ENCODE measurements around the gene GSS. TPM values are rescaled to one million over a fixed set of nuclear protein-coding genes. Genes with fewer than 3 reads are reported as not detected.

The GSS gene
- total RNA-seq, 1 donor from 2014 or later, result 63.9 TPM

DNA sequence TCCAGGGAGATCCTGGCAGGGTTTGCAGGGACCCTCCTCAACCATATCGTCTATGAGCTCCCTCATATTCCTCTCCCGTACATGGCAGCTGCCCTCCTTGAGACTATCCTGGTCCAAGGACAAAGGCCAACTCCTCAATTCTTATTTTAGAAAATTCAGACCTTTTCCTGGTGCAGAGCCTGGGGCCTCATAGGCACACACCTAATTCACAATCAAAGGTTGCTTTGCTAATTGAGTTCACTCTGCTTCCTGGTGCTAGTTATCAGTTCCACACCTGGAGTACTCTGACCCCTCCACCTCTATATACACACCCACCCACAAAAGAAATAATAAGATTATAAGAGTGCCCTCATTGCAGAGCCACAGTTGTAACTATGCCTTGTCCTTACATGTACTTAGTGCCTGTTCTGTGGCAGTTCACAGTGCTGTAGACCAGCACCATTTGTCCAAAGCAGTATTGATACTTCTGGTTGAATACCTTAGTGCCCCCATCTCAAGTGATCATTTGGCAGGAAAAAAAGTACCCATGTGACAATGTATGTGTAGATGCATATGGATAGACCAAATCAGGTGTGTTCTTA is 38.7 kb downstream of the GSS start:
- Mint-ChIP-seq H3K9me3 (no peaks in the 10 kb centered on the region), H3K4me1 (no peaks in the 10 kb centered on the region), H3K4me3 (no peak overlapping the region), H3K27me3 (ENCODE audit: insufficient read depth, low read depth) (no peaks in the 10 kb centered on the region), H3K36me3 (peaks cover 17% of the 10 kb centered on the region), H3K27ac (no peak overlapping the region)
- TF ChIP-seq CTCF (IDR thresholded peaks at IDR 0.05), result no peak
- TF ChIP-seq EZH2 (IDR thresholded peaks at IDR 0.05), result no peak
- TF ChIP-seq EZH2phosphoT487 (IDR thresholded peaks at IDR 0.05), result no peak
- Histone ChIP-seq H3K27me3 (no peaks in the 10 kb centered on the region), H3F3A (ENCODE audit: low read depth) (no peaks in the 10 kb centered on the region), H2AFZ (replicated peaks) (no peak overlapping the region), H3K36me3 (no peaks in the 10 kb centered on the region), H4K20me1 (ENCODE audit: low read depth) (no peaks in the 10 kb centered on the region), H3K27ac (no peak overlapping the region), H3K4me3 (no peak overlapping the region), H3K4me1 (no peaks in the 10 kb centered on the region), H3K79me2 (ENCODE audit: low read depth) (no peaks in the 10 kb centered on the region), H3K4me2 (no peak overlapping the region), H3K9me3 (ENCODE audit: low read depth) (no peaks in the 10 kb centered on the region), H3K9ac (no peak overlapping the region)
- DNase-seq (ENCODE audit: low spot score), result no peak

GRCh38 chr20:34915749-34916455 is 39.7 kb downstream of the GSS start:
- no peak for TF ChIP-seq EZH2 (IDR thresholded peaks at IDR 0.05)
- no peak for TF ChIP-seq CTCF (IDR thresholded peaks at IDR 0.05)
- no peak for TF ChIP-seq EZH2phosphoT487 (IDR thresholded peaks at IDR 0.05)
- H3K36me3 Mint-ChIP-seq, result peaks cover 17% of the 10 kb centered on the region
- no peak overlapping the region for H3K4me2 ChIP-seq
- H3F3A ChIP-seq (ENCODE audit: low read depth), result no peaks in the 10 kb centered on the region
- H3K4me1 ChIP-seq, result no peaks in the 10 kb centered on the region
- no peak overlapping the region for H2AFZ ChIP-seq (replicated peaks)
- no peaks in the 10 kb centered on the region for H3K27me3 ChIP-seq
- H4K20me1 ChIP-seq (ENCODE audit: low read depth), result no peaks in the 10 kb centered on the region
- no peaks in the 10 kb centered on the region for H3K4me1 Mint-ChIP-seq
- no peak overlapping the region for H3K4me3 Mint-ChIP-seq
- H3K36me3 ChIP-seq, result no peaks in the 10 kb centered on the region
- no peak overlapping the region for H3K27ac Mint-ChIP-seq
- DNase-seq (ENCODE audit: low spot score), result no peak
- H3K79me2 ChIP-seq (ENCODE audit: low read depth), result no peaks in the 10 kb centered on the region
- no peak overlapping the region for H3K4me3 ChIP-seq
- H3K9ac ChIP-seq, result no peak overlapping the region
- H3K9me3 Mint-ChIP-seq, result no peaks in the 10 kb centered on the region
- H3K27ac ChIP-seq, result no peak overlapping the region
- peaks cover 3% of the 10 kb centered on the region for H3K27me3 Mint-ChIP-seq (ENCODE audit: insufficient read depth, low read depth)
- no peaks in the 10 kb centered on the region for H3K9me3 ChIP-seq (ENCODE audit: low read depth)

DNA sequence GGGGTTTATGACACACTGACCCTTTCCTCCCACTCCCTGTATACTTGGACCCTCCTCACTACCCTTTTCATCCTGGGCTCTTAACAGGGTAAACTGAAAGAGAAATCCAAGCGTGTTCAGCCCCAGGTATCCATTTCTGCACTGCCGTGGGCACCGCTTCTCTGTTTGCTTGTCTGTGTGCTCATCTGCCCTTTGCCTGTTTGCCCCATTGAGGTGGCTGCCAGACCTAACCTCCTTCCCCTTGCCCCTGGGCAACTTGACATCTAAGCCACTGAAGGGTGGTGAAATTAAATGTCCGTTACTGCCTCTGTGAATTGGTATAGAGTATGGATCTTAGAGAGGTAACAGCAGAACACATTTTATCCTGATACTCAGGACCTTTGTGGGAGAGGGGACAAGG is 40.5 kb downstream of the GSS start:
- H3K9me3 ChIP-seq (ENCODE audit: low read depth), result no peaks in the 10 kb centered on the region
- no peak overlapping the region for H3K4me3 Mint-ChIP-seq
- no peaks in the 10 kb centered on the region for H3K79me2 ChIP-seq (ENCODE audit: low read depth)
- no peaks in the 10 kb centered on the region for H3K36me3 ChIP-seq
- no peak for DNase-seq (ENCODE audit: low spot score)
- H3F3A ChIP-seq (ENCODE audit: low read depth), result no peaks in the 10 kb centered on the region
- H3K4me3 ChIP-seq, result no peak overlapping the region
- no peaks in the 10 kb centered on the region for H3K4me1 ChIP-seq
- no peaks in the 10 kb centered on the region for H4K20me1 ChIP-seq (ENCODE audit: low read depth)
- H3K36me3 Mint-ChIP-seq, result peaks cover 12% of the 10 kb centered on the region
- no peak overlapping the region for H3K9ac ChIP-seq
- peaks cover 3% of the 10 kb centered on the region for H3K27me3 Mint-ChIP-seq (ENCODE audit: insufficient read depth, low read depth)
- no peaks in the 10 kb centered on the region for H3K27me3 ChIP-seq
- no peak overlapping the region for H3K27ac Mint-ChIP-seq
- H2AFZ ChIP-seq (replicated peaks), result no peak overlapping the region
- no peak for TF ChIP-seq CTCF (IDR thresholded peaks at IDR 0.05)
- TF ChIP-seq EZH2phosphoT487 (IDR thresholded peaks at IDR 0.05), result no peak
- TF ChIP-seq EZH2 (IDR thresholded peaks at IDR 0.05), result no peak
- no peak overlapping the region for H3K27ac ChIP-seq
- no peaks in the 10 kb centered on the region for H3K4me1 Mint-ChIP-seq
- no peak overlapping the region for H3K4me2 ChIP-seq
- no peaks in the 10 kb centered on the region for H3K9me3 Mint-ChIP-seq

Measured in neural progenitor cell (in vitro differentiated cells).